ENCODE measurements around the gene HIBCH.
"Not testable (repeated sequence)": the region's sequence is repeated elsewhere in the genome, so short reads cannot be mapped to it uniquely, and the experiment has no call there.

HIBCH gene

GRCh38 chr2:190157613-190158528, 161.8 kb downstream of the HIBCH start:
- not testable (repeated sequence) for DNase-seq (ENCODE audit: low read depth, low spot score)

GRCh38 chr2:190156530-190157212, 163.0 kb downstream of the HIBCH start:
- DNase-seq (ENCODE audit: low read depth, low spot score): no peak
